Hepatic stellate cell (primary cell): ENCODE measurements around the gene ALDOC.

ENCODE experiments used
- DNase-seq: peaks from one replicate; pipeline ENCODE4 v3.0.0; 2011; ENCODE audit warnings: low spot score

Gene ALDOC

DNA sequence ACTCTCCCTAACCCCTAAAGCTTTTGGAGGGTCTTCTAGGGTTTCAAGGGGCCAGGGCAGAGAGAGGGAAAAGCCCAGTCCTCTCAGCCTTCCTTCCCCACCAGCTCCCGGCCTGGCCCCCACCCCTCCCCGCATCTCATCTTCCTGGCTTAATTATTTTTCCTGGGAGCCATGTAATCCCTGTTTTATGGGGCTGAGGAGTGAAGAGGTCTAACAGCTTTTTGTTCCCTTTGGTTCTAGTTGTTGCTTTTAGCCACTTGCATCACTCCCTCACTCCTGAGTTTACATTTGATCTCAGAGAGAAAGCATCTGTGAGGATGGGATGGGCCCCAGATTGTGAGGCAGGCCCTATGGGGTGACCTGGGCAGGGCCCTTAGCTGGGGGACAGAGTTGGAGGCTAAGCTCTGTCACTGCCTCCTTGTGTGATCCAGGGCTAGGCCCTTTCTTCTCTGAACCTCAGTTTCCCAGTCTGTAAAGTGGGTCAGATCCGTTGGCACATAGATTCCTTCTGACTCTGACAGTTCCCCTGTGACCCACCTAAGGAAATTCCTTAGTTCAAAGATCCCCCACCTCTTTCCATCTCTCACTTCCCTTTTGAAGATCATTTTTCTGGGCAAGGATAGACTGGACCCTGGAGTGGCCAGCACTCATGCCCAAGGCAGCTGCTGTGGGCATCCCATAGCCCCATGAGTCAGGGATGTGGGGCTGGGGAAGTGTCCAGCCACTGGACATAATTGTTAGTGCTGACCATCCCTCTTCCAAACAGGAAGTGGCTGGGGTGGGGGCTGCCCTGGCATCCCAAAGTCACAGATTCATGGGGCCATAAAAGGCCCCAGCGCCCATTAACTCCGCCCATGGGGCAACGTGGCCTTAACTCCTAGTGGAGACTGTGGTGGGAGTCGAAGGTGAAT lies 44.4 kb downstream of the ALDOC start:
- no peak for DNase-seq

DNA sequence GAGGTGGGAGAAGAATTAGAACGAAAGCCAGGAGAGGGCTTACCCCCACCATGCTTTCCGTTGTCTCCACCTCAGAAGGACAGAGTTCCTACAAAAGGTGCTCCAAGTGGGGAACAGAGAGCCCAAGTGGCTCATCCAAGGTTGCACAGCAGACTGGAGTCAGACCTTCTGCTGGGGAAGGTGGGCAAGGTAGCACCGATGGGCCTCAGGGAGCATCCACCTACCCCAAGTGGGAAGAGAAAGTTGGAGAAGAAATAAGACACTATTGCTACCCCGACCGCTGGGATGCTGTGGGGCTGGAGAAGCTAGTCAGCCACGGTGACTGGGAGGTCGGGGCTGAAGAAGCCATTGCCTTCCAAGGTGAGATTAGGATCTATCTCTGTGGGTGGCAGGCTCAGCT lies 45.8 kb downstream of the ALDOC start:
- DNase-seq: no peak

DNA sequence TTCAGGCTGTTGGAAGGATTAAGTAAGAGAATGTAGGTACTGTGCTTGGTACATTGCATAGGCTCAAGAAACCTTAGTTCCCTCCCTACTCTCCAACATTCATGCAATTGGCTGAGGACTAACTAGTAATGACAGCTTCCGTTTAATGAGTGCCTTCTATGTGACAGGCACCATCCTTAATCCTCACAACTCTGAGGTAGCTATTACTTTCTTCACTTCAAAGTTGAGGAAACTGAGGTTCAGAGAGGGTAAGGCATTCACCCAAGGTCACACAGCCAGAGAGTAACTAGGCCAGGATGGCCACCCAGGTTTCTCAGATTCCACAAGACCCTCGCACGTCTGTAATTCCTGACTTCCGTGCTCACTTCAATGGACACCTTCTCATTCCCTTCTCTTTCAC lies 46.4 kb downstream of the ALDOC start:
- DNase-seq: no peak

DNA sequence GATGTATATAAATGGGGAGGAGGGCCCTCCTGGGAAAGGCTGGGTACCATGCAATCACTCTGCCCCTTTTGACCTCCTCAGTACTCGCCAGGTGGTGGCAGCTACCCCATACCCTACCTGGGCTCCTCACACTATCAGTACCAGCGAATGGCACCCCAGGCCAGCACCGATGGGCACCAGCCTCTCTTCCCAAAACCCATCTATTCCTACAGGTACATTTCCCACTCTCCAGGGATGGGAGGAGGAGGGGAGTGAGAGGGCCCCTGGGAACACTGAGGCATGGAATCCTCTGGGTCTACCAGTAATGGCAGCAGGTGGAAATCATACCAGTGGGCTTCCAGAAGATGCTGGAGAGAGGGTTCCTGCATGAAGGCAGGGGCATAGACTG lies 47.7 kb downstream of the ALDOC start:
- no peak for DNase-seq

DNA sequence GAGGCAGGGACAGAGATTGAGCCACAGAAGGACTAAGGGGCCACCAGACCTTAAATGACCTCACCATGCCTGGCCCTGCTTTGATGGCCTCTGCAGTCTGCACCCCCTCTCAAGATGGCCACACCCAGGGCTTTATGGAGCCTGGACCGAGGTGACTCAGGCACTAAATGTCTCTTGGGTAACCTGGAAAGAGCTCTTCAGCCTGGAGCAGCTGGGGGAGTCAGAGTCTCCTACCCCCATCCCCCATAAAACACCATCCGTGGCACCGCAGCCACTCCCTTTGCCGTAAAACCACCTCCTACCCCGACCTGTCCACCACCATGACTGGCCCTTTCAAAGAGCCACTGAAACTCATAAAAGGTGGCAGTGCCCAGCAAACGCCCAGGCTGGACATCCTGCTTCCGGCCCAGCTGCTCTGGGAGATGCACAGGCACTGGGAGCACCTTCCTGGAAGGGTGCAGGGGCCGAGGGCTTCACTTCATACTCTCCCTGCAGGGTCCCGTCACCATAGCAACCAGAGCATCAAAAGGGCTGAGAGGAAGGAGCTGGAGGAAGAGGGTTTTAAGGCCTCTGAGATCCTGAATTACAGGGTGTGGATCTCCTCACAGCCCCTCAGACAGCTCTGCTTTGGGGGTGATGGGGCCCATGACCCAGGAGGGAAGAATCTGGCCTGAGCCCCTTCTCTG lies 48.2 kb downstream of the ALDOC start:
- DNase-seq: peak; percentile 45

DNA sequence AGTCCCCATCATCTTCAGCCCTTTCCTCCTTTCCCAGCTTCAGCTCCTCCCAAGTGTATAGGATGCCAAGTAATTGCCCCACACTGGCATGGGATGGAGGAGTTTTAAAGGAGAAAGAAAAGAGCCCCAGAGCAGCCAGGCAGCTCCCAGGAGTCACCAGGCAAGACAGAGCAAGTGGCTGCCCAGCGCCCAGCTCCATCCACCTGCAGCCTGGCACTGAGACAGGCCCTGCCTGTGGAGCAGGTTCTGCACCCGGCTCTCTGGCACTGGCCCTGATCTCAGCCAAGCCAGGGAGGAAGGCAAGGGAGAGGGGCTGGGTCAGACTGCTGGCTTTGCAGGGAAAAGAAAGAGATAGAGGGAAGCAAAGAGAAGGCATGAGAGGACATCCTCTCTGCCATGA lies 48.8 kb downstream of the ALDOC start:
- DNase-seq: no peak

DNA sequence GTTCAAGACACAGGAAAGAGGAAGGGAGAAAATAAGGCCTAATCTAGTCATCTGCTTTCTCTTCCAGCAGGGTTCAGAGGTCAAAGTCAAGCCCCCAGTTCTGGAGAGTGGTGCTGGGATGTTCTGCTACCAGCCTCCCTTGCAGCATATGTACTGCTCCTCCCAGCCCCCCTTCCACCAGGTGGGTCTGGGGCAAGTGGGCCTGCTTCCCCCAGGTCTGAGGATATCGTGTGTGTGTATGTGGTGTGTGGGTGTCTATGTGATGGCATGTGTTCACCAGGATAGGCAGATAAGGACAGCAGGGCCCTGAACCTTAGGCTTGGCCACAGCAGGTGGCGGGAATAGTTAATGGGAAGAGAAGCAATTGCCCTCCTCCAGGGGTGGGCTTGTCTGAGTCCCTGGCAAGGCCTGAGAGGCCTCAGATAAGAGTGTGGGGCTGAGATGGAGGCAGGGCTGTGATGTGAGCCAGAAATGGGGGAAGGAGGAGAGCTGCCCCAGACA lies 49.5 kb downstream of the ALDOC start:
- DNase-seq: no peak

DNA sequence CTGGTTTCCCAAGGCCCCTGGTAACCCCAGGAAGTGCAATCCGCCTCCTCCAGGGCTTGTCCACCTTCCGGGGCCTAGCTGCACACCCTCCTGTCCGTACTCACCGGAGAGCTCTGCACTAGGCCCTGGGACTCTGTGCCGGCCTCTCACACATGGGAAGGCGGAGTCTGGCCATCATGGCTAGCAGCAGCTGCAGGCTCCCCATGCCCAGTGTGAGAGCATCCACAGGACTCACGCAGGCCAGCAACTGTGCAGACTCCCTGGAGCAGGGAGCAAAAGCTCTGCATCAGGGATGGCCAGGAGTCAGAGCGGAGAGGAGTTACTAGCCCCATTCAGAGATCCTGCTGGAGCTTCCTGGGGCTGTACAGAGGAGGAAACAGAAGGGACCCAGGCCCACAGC lies 50.3 kb downstream of the ALDOC start:
- no peak for DNase-seq

DNA sequence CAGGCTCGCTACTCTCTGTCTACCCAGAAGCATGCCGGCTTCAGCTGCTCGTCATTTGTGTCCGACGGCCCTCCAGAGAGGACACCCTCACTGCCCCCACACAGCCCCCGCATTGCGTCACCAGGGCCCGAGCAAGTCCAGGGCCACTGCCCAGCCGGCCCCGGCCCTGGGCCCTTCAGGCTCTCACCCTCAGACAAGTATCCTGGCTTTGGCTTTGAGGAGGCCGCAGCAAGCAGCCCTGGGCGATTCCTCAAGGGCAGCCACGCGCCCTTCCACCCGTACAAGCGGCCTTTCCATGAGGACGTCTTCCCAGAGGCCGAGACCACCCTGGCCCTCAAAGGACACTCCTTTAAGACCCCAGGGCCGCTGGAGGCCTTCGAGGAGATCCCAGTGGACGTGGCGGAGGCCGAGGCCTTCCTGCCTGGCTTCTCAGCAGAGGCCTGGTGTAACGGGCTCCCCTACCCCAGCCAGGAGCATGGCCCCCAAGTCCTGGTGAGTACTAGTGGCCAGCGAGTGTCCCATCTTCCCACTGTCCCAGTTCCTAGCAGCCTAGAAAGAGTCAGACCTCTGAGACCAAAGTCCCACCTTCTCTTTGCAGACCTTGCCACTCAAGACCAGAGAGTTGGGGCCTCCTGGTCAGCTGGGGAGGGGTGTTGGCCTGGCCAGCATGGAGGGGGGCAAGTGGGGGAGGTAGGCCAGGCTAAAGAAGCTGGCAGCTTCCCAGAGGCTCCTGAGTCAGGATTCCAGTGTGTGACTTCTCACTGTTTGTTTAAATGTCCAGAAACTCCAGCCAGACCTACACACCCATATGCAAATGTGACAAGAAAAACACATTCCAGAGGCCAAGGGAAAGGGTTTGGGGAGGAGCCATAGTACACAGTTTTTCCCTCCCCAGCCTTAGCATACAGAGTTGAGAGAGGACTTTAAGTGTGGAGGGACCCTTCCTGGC lies 51.9 kb downstream of the ALDOC start:
- DNase-seq: peak; percentile 93

DNA sequence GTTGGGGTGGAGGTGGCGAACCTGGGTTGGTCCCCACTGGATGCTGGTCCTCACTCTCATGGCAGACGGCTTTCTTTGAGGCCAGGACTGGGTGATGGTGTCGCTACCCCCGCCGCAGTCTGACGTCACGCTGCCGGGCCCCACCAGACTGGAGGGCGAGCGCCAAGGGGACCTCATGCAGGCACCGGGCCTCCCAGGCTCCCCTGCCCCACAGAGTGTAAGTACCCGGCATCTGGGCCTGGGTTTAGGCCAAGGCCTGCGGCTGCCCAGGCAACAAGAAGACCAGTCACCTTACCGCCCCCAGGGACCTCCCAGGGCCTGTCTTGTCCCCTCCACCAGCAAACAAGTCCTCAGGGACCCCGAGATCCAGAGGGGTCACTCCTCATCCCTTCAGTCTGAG lies 52.8 kb downstream of the ALDOC start:
- no peak for DNase-seq

DNA sequence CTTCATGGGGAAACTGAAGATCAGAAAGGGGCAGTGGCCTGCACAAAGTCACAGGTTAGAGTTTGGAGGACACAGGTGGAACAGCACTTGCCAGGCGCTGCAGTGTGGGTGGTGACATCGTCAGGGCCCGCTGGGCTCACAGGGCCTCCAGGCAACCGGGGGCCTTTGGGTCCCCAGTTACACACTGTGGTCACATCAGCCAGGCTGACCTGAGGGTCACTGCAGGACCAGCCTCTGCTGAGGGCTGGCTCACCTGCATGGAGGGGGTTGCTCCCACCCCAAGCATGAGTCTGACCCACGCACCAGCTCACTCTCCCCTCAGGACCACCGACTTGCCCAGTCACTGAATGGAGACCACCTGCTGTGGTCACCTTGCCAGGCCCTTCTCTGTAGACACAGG lies 53.5 kb downstream of the ALDOC start:
- DNase-seq: no peak
